PC-3 (cell line): ENCODE data around the gene TYRP1.

Experiments
- EZH2 ChIP-seq: fragments of 300-600 bp; sonication (generic); IDR thresholded peaks from one replicate; pipeline ENCODE4 v1.6.1; 2017; ENCODE audit warnings: antibody characterized with exemption, mild to moderate bottlenecking, low read length; ENCODE audit not compliant: unreplicated experiment
- EZH2phosphoT487 ChIP-seq: fragments of 300-600 bp; sonication (generic); IDR thresholded peaks from 2 replicates; pipeline ENCODE4 v1.6.1; 2018; ENCODE audit warnings: mild to moderate bottlenecking, antibody characterized with exemption, low read length, borderline replicate concordance
- TF ChIP-seq, protein P1 (sequence below): fragments of 300-600 bp; sonication (generic); conservative IDR thresholded peaks from 2 replicates; pipeline ENCODE4 v1.5.1; 2017; ENCODE audit warnings: antibody characterized with exemption, low read depth, mild to moderate bottlenecking, low read length

DNA sequence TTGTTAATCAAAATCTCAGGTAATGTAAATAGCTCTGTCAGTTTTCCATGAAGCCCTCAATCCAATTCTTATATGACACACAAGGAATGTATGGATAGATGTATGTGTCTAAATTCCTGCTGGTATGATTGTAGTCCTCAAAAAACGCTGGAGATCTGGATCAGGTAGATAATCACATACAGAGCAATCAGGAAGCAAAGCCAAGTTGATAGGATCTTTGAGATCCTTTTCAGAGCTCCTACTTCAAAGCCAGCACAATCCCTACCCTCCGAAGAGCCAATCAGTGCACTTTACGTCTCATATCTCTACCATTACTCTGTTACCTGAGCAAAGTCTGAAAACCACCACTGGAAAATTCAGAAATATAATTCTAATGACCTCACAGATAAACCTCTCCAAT lies 27.4 kb downstream of the TYRP1 start:
- TF ChIP-seq, protein P1, sequence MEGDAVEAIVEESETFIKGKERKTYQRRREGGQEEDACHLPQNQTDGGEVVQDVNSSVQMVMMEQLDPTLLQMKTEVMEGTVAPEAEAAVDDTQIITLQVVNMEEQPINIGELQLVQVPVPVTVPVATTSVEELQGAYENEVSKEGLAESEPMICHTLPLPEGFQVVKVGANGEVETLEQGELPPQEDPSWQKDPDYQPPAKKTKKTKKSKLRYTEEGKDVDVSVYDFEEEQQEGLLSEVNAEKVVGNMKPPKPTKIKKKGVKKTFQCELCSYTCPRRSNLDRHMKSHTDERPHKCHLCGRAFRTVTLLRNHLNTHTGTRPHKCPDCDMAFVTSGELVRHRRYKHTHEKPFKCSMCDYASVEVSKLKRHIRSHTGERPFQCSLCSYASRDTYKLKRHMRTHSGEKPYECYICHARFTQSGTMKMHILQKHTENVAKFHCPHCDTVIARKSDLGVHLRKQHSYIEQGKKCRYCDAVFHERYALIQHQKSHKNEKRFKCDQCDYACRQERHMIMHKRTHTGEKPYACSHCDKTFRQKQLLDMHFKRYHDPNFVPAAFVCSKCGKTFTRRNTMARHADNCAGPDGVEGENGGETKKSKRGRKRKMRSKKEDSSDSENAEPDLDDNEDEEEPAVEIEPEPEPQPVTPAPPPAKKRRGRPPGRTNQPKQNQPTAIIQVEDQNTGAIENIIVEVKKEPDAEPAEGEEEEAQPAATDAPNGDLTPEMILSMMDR: no peak
- TF ChIP-seq EZH2 (no peak), EZH2phosphoT487 (no peak)
